Measurements from ENCODE around the gene HES3.
A peak's percentile ranks its signal among the peaks of the same experiment; 100 is the strongest.

Gene HES3

GRCh38 chr1:6270401-6270800 lies 26.4 kb downstream of the HES3 start:
- DNase-seq (ENCODE audit: low read depth) = no peak
- TF ChIP-seq, protein P1, sequence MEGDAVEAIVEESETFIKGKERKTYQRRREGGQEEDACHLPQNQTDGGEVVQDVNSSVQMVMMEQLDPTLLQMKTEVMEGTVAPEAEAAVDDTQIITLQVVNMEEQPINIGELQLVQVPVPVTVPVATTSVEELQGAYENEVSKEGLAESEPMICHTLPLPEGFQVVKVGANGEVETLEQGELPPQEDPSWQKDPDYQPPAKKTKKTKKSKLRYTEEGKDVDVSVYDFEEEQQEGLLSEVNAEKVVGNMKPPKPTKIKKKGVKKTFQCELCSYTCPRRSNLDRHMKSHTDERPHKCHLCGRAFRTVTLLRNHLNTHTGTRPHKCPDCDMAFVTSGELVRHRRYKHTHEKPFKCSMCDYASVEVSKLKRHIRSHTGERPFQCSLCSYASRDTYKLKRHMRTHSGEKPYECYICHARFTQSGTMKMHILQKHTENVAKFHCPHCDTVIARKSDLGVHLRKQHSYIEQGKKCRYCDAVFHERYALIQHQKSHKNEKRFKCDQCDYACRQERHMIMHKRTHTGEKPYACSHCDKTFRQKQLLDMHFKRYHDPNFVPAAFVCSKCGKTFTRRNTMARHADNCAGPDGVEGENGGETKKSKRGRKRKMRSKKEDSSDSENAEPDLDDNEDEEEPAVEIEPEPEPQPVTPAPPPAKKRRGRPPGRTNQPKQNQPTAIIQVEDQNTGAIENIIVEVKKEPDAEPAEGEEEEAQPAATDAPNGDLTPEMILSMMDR (conservative IDR thresholded peaks at IDR 0.05; ENCODE audit: low read depth, low read length) = no peak
- H3K4me3 ChIP-seq (ENCODE audit: low read depth, low read length) = no peak overlapping the region

- H3K4me3 ChIP-seq (ENCODE audit: low read depth, low read length) = no peak overlapping the region
- TF ChIP-seq, protein P1 (conservative IDR thresholded peaks at IDR 0.05; ENCODE audit: low read depth, low read length) = no peak
- DNase-seq (ENCODE audit: low read depth) = no peak
Observed at GRCh38 chr1:6271006-6271405, 27.0 kb downstream of the HES3 start.

GRCh38 chr1:6271554-6271953 lies 27.6 kb downstream of the HES3 start:
- TF ChIP-seq, protein P1 (conservative IDR thresholded peaks at IDR 0.05; ENCODE audit: low read depth, low read length) = no peak

DNA sequence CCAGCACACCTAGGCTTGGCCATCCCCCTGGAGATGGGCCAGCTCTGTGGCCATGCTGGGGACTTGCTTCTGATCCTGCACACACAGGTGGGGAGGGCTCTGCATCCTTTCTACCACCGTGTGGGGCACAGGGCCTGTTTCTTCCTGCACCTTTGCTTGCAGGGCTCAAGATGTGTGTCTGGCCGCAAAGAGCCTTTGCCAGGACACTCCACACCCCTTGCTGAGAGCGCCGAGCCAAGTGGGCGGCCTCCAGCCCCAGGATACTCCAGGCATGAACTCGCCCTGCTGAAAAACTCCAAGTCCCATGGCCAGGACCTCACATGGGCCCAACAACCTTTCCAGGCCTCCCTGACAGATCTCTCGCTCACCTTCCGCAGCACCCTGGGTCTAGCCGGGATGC lies 28.5 kb downstream of the HES3 start:
- no peak overlapping the region for H3K4me3 ChIP-seq (ENCODE audit: low read depth, low read length)
- TF ChIP-seq, protein P1 (conservative IDR thresholded peaks at IDR 0.05; ENCODE audit: low read depth, low read length) = no peak
- DNase-seq (ENCODE audit: low read depth) = no peak

More at GRCh38 chr1:6271554-6271953, 27.6 kb downstream of the HES3 start:
- peak; percentile 22 for DNase-seq (ENCODE audit: low read depth)
- no peak overlapping the region for H3K4me3 ChIP-seq (ENCODE audit: low read depth, low read length)

GRCh38 chr1:6272868-6273267 lies 28.9 kb downstream of the HES3 start:
- TF ChIP-seq, protein P1 (conservative IDR thresholded peaks at IDR 0.05; ENCODE audit: low read depth, low read length) = peak; percentile 37
- H3K4me3 ChIP-seq (ENCODE audit: low read depth, low read length) = no peak overlapping the region
- no peak for DNase-seq (ENCODE audit: low read depth)

DNA sequence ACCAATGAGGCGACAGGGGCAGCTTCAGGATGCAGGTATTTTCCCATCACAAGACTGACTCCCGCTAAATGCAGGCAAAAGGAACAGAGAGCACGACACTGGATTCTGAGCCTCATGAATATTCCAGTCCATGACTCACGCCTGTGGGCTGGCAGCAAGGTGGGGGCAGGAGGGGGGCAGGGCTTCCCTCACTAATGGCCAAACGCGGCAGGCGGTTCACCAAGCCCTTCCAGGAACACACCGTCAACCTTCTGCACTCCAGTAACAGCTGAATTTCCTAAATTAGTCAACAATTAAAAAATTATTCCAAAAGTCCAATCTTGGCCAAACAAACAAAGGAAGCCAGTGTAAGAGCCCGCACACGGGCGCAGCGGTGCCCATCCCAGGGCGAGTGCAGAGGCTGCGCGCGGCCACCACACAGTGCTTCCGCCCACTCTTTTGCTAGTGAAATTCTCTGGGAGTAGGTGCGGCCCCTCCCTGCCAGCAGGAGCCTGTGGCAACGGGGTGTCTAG lies 29.5 kb downstream of the HES3 start:
- DNase-seq (ENCODE audit: low read depth) = peak; percentile 53
- H3K4me3 ChIP-seq (ENCODE audit: low read depth, low read length) = no peak overlapping the region
- TF ChIP-seq, protein P1 (conservative IDR thresholded peaks at IDR 0.05; ENCODE audit: low read depth, low read length) = no peak

GRCh38 chr1:6274102-6274501 lies 30.1 kb downstream of the HES3 start:
- H3K4me3 ChIP-seq (ENCODE audit: low read depth, low read length) = no peak overlapping the region
- no peak for DNase-seq (ENCODE audit: low read depth)
- TF ChIP-seq, protein P1 (conservative IDR thresholded peaks at IDR 0.05; ENCODE audit: low read depth, low read length) = no peak
